Upper lobe of left lung (tissue), 6 donors: ENCODE results near the gene NOXRED1. TPM values are rescaled to one million over a fixed set of nuclear protein-coding genes. Genes with fewer than 3 reads are reported as not detected.

Experiments
- ATAC-seq, 2 donors: fragments of 200-7000 bp; cut with Tn5 transposase; one replicate each; pipeline ENCODE4 v1.9.1; 2022; ENCODE audit warnings: mild to moderate bottlenecking in 2 of 2, moderate library complexity in 2 of 2; ENCODE audit not compliant: low FRiP score in 2 of 2
- DNase-seq, 2 donors: peaks; one replicate each; pipeline ENCODE4 v3.0.0-alpha.2; 2019 to 2020
- H3K27ac ChIP-seq, 4 donors: fragments of 200-600 bp; sonication (generic); one replicate each; pipeline ENCODE4 v1.5.1; 2016 to 2019
- H3K27me3 ChIP-seq, 4 donors: fragments of 200-600 bp; sonication (generic); one replicate each; pipeline ENCODE4 v1.5.1; 2017 to 2019
- H3K36me3 ChIP-seq, 4 donors: fragments of 200-600 bp; sonication (generic); one replicate each; pipeline ENCODE4 v1.5.1; 2016 to 2019
- H3K4me1 ChIP-seq, 4 donors: fragments of 200-600 bp; sonication (generic); one replicate each; pipeline ENCODE4 v1.5.1; 2018 to 2019
- H3K4me3 ChIP-seq, 4 donors: fragments of 200-600 bp; sonication (generic); one replicate each; pipeline ENCODE4 v1.5.1; 2017 to 2019; ENCODE audit warnings: mild to moderate bottlenecking in 2 of 4, moderate library complexity in 1 of 4
- H3K9me3 ChIP-seq, 4 donors: fragments of 200-600 bp; sonication (generic); one replicate each; pipeline ENCODE4 v1.5.1; 2018 to 2019
- CTCF ChIP-seq, 6 experiments: fragments of 450-650 bp in 4 of 6; fragments of 200-600 bp in 2 of 6; sonication (generic) in 2 of 6; IDR thresholded peaks; one replicate each; pipeline ENCODE4 v1.5.1; 2016 to 2019; ENCODE audit warnings: antibody characterized with exemption in 6 of 6
- EP300 ChIP-seq, 4 donors: sonication (generic); formaldehyde crosslinking; IDR thresholded peaks; one replicate each; pipeline ENCODE4 v1.5.1; 2017; ENCODE audit warnings: antibody characterized with exemption in 4 of 4, control low read depth in 2 of 4
- POLR2A ChIP-seq, 4 donors: fragments of 450-650 bp; IDR thresholded peaks; one replicate each; pipeline ENCODE4 v1.5.1; 2016 to 2017; ENCODE audit warnings: antibody characterized with exemption in 4 of 4, mild to moderate bottlenecking in 2 of 4
- POLR2AphosphoS5 ChIP-seq, 2 donors: sonication (generic); formaldehyde crosslinking; IDR thresholded peaks; one replicate each; pipeline ENCODE4 v1.5.1; 2017; ENCODE audit warnings: antibody characterized with exemption in 2 of 2
- WGBS, 2 donors: methylation state at CpG; one replicate each; pipeline ENCODE4 v1.1.5; 2017 to 2018; 5-methylcytosine and 5-hydroxymethylcytosine counted together
- total RNA-seq, 6 donors: library from RNA; depleted of rRNA in 4 of 6; stranded (reverse); fragments of >200 nt in 4 of 6; gene quantifications; one replicate each; pipeline versions ENCODE4 v1.1.0 to v1.2.1, GENCODE V29; 2016 to 2021
- donor health status: DM: no; HTN: no; CAD: no; lungs with moderate emphysema.
- donor health status: DM: no; HTN: yes; CAD: no; lungs with severe emphysema.

Gene NOXRED1
- total RNA-seq, 6 donors from 2014 or later = 0.30 to 0.40 (median 0.31) TPM; not detected in 2

DNA sequence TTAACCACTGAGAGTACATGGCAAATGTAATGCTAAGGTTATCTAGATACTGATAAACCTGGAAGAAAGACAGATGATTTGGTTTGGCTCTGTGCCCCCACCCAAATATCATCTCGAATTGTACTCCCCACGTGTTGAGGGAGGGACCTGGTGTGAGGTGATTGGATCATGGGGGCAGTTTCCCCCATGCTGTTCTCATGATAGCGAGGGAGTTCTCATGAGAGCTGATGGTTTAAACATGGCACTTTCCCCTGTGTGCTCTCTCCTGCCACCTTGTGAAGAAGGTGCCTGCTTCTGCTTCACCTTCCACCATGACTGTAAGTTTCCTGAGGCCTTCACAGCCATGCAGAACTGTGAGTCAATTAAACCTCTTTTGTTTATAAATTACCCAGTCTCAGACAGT, 14.2 kb downstream of the NOXRED1 start:
- Histone ChIP-seq H3K36me3 (no peaks in the 10 kb centered on the region), H3K27me3 (no peaks in the 10 kb centered on the region), H3K27ac (no peak overlapping the region), H3K4me1 (peaks cover 0 to 5% (median 0%) of the 10 kb centered on the region in 4 donors), H3K9me3 (no peaks in the 10 kb centered on the region), H3K4me3 (no peak overlapping the region)
- no peak for TF ChIP-seq POLR2A (IDR thresholded peaks at IDR 0.05)
- TF ChIP-seq EP300 (IDR thresholded peaks at IDR 0.05) = no peak
- no peak for TF ChIP-seq POLR2AphosphoS5 (IDR thresholded peaks at IDR 0.05)
- no peak for TF ChIP-seq CTCF (IDR thresholded peaks at IDR 0.05)
- 59 to 67% methylated on average over 3 of the region's 3 CpGs for WGBS, 2 donors
- ATAC-seq (no peak), DNase-seq (no peak)

DNA sequence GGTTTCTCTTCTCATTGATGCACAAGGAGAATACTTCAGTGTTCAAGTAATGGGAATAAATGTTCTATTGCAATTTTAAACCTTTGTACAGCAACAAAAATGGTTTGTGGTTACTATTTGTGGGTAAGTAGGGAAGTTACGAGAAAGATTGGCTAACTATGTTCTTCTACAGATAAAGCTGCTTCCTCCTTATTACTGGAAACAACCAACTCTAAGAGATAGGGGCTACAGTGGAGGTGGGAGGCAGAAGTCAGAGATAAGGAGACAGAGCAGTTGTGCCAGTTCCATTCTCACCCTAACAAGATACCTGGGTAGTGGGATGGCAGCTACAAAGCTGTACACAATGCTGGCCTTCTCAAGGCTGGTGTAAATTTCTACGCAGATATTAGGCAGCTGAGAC, 16.2 kb downstream of the NOXRED1 start:
- Histone ChIP-seq H3K9me3 (no peaks in the 10 kb centered on the region), H3K27me3 (no peaks in the 10 kb centered on the region), H3K4me3 (peak overlapping the region in 1 of 4 donors; percentile 4), H3K27ac (peak overlapping the region; percentile 40 to 66 (median 59)), H3K36me3 (no peaks in the 10 kb centered on the region), H3K4me1 (peaks cover 0 to 5% (median 0%) of the 10 kb centered on the region in 4 donors)
- no peak for DNase-seq
- no peak for TF ChIP-seq CTCF (IDR thresholded peaks at IDR 0.05)
- no peak for TF ChIP-seq POLR2AphosphoS5 (IDR thresholded peaks at IDR 0.05)
- TF ChIP-seq EP300 (IDR thresholded peaks at IDR 0.05) = no peak
- TF ChIP-seq POLR2A (IDR thresholded peaks at IDR 0.05) = no peak
- 59 to 82% methylated on average over 2 of the region's 2 CpGs for WGBS, 2 donors
- ATAC-seq = peak; percentile 46 to 56

- peak overlapping the region in 3 of 4 donors; percentile 57 to 66 (median 61) for H3K27ac ChIP-seq
- H3K36me3 ChIP-seq = no peaks in the 10 kb centered on the region
- TF ChIP-seq EP300 (IDR thresholded peaks at IDR 0.05) (no peak), POLR2A (IDR thresholded peaks at IDR 0.05) (no peak), POLR2AphosphoS5 (IDR thresholded peaks at IDR 0.05) (no peak), CTCF (IDR thresholded peaks at IDR 0.05) (no peak)
- no peak for ATAC-seq
- 39 to 57% methylated on average over 5 to 6 of the region's 6 CpGs for WGBS, 2 donors
- no peaks in the 10 kb centered on the region for H3K9me3 ChIP-seq
- H3K27me3 ChIP-seq = no peaks in the 10 kb centered on the region
- no peak for DNase-seq
- H3K4me1 ChIP-seq = peaks cover 0 to 5% (median 0%) of the 10 kb centered on the region in 4 donors
- no peak overlapping the region for H3K4me3 ChIP-seq
These were observed 16.6 kb downstream of the NOXRED1 start for GRCh38 chr14:77406718-77407117.

DNA sequence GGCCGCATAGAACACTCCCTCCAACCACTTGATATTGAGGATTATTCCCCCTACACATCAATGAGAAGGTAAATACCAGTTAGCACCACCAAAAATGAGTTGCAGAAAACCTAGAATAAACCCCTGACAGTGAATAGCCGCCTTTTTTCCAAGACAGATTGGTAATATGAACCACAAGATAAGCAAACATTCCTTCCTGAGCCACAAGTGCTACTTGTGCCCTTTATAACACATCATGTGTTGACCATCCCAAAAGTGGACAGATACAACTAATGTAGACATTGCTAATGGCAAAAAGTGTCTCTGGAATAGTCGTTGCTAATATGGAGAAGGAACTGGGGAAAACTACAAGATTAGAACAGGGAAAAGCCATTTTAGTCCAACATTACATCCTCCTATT, 17.2 kb downstream of the NOXRED1 start:
- peak overlapping the region in 2 of 4 donors; percentile 57 to 61 for H3K27ac ChIP-seq
- DNase-seq (no peak), ATAC-seq (no peak)
- WGBS, 2 donors = 52 to 53% methylated on average over 3 of the region's 3 CpGs
- H3K9me3 ChIP-seq = no peaks in the 10 kb centered on the region
- no peaks in the 10 kb centered on the region for H3K36me3 ChIP-seq
- H3K4me3 ChIP-seq = no peak overlapping the region
- H3K27me3 ChIP-seq = no peaks in the 10 kb centered on the region
- H3K4me1 ChIP-seq = peaks cover 0 to 5% (median 0%) of the 10 kb centered on the region in 4 donors
- TF ChIP-seq POLR2AphosphoS5 (IDR thresholded peaks at IDR 0.05) (no peak), CTCF (IDR thresholded peaks at IDR 0.05) (no peak), POLR2A (IDR thresholded peaks at IDR 0.05) (no peak), EP300 (IDR thresholded peaks at IDR 0.05) (no peak)

- no peak for TF ChIP-seq POLR2AphosphoS5 (IDR thresholded peaks at IDR 0.05)
- no peak for TF ChIP-seq POLR2A (IDR thresholded peaks at IDR 0.05)
- TF ChIP-seq CTCF (IDR thresholded peaks at IDR 0.05) = no peak
- TF ChIP-seq EP300 (IDR thresholded peaks at IDR 0.05) = no peak
- no peak overlapping the region for H3K4me3 ChIP-seq
- no peaks in the 10 kb centered on the region for H3K27me3 ChIP-seq
- H3K36me3 ChIP-seq = no peaks in the 10 kb centered on the region
- WGBS, 2 donors = 90 to 91% methylated on average over 3 of the region's 3 CpGs
- no peak overlapping the region for H3K27ac ChIP-seq
- peaks cover 0 to 5% (median 0%) of the 10 kb centered on the region in 4 donors for H3K4me1 ChIP-seq
- ATAC-seq (no peak), DNase-seq (no peak)
- no peaks in the 10 kb centered on the region for H3K9me3 ChIP-seq
These were observed 19.6 kb downstream of the NOXRED1 start for GRCh38 chr14:77403768-77404167.
